ENCODE measurements around the gene TGIF2. TPM values are rescaled to one million over a fixed set of nuclear protein-coding genes. Genes with fewer than 3 reads are reported as not detected.
A peak's percentile ranks its signal among the peaks of the same experiment; 100 is the strongest.

Gene TGIF2
- total RNA-seq, 1 experiment from 2014 or later, result 81.7 TPM

DNA sequence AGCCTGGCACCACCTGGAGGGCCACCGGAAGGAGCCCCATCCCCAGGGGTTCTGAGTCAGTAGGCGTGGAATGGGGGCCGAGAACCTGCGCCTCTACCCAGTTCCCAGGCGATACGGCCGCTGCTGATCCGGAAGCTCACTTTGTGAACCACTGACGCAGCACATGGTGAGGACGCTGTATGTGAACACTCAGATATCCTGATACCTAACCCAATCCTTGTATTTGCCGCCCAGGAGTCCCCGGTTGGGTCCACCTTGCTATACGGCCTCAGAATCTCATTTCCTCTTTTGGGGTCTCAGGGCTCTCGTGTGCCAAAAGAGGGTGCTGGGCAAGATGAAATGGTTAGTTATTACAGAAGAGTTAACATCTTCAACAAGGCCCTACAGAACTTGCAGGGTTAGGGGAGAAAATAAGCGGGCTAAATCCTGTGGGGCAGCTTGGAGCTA is 31.6 kb downstream of the TGIF2 start:
- no peak overlapping the region for H2BK20ac ChIP-seq (ENCODE audit: low read depth, low read length, poor library complexity, severe bottlenecking)
- H3K27me3 Mint-ChIP-seq (ENCODE audit: low read depth), result peaks cover 4% of the 10 kb centered on the region
- TF ChIP-seq, protein P1, sequence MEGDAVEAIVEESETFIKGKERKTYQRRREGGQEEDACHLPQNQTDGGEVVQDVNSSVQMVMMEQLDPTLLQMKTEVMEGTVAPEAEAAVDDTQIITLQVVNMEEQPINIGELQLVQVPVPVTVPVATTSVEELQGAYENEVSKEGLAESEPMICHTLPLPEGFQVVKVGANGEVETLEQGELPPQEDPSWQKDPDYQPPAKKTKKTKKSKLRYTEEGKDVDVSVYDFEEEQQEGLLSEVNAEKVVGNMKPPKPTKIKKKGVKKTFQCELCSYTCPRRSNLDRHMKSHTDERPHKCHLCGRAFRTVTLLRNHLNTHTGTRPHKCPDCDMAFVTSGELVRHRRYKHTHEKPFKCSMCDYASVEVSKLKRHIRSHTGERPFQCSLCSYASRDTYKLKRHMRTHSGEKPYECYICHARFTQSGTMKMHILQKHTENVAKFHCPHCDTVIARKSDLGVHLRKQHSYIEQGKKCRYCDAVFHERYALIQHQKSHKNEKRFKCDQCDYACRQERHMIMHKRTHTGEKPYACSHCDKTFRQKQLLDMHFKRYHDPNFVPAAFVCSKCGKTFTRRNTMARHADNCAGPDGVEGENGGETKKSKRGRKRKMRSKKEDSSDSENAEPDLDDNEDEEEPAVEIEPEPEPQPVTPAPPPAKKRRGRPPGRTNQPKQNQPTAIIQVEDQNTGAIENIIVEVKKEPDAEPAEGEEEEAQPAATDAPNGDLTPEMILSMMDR (conservative IDR thresholded peaks at IDR 0.05), result no peak
- no peaks in the 10 kb centered on the region for H3K9me3 Mint-ChIP-seq
- no peaks in the 10 kb centered on the region for H3K27me3 ChIP-seq (ENCODE audit: insufficient read depth, low read length)
- H2AFZ ChIP-seq (ENCODE audit: low read length), result no peak overlapping the region
- H3K4me1 Mint-ChIP-seq, result peaks cover 17 to 20% of the 10 kb centered on the region in 2 experiments
- H3K4me1 ChIP-seq (ENCODE audit: insufficient read depth, low read length), result no peaks in the 10 kb centered on the region
- H3K23me2 ChIP-seq (ENCODE audit: insufficient read length, low read depth, low read length, poor library complexity, severe bottlenecking), result peaks cover 6% of the 10 kb centered on the region
- H2BK12ac ChIP-seq (ENCODE audit: insufficient read length, low read depth, low read length), result no peak overlapping the region
- no peak overlapping the region for H3K23ac ChIP-seq (ENCODE audit: insufficient read length, low read depth, low read length)
- peak overlapping the region; percentile 99 for H3K4me3 Mint-ChIP-seq
- no peak overlapping the region for H4K91ac ChIP-seq (ENCODE audit: insufficient read length, low read depth, low read length)
- no peak overlapping the region for H3K4ac ChIP-seq (ENCODE audit: low read depth, low read length)
- H3K27ac Mint-ChIP-seq, result peak overlapping the region; percentile 74 to 92 (median 90); a peak in 5 of 7 replicates
- no peaks in the 10 kb centered on the region for H4K20me1 ChIP-seq (ENCODE audit: control insufficient read depth, insufficient read depth, insufficient read length)
- H4K8ac ChIP-seq (replicated peaks; ENCODE audit: insufficient read length, low read depth, low read length), result no peak overlapping the region
- no peak for DNase-seq
- H3K79me1 ChIP-seq (ENCODE audit: insufficient read depth, low read depth, low read length, poor library complexity, severe bottlenecking), result peaks cover 4% of the 10 kb centered on the region
- peak overlapping the region; percentile 23 for H3K4me2 ChIP-seq (ENCODE audit: insufficient read depth, insufficient read length, low read length)
- peak overlapping the region; percentile 36 for H3K18ac ChIP-seq (ENCODE audit: insufficient read length, low read depth, low read length)
- no peak overlapping the region for H3K9ac ChIP-seq (ENCODE audit: extremely low read depth, insufficient read length, low read length)
- peaks cover 17 to 32% (median 26%) of the 10 kb centered on the region in 3 experiments; a peak in 6 of 7 replicates for H3K36me3 Mint-ChIP-seq (ENCODE audit: insufficient read depth in 1 of 3, low read depth in 3 of 3)
- no peak overlapping the region for H3K14ac ChIP-seq (ENCODE audit: insufficient read depth, low read length)
- H4K5ac ChIP-seq (ENCODE audit: insufficient read length, low read depth, low read length), result no peak overlapping the region
- H3K79me2 ChIP-seq (ENCODE audit: insufficient read depth, low read length), result peaks cover 19% of the 10 kb centered on the region
- H2BK120ac ChIP-seq (ENCODE audit: low read depth, low read length, poor library complexity, severe bottlenecking), result no peak overlapping the region
- H3K56ac ChIP-seq (ENCODE audit: insufficient read length, low read depth, low read length), result no peak overlapping the region
- no peak overlapping the region for H2AK5ac ChIP-seq (ENCODE audit: insufficient read length, low read length)
- no peaks in the 10 kb centered on the region for H3K9me3 ChIP-seq (ENCODE audit: control insufficient read depth, low read depth, low read length)
- no peak overlapping the region for H2BK5ac ChIP-seq (ENCODE audit: insufficient read length, low read length)
- H2BK15ac ChIP-seq (ENCODE audit: low read depth, low read length), result no peak overlapping the region
- H3K27ac ChIP-seq (ENCODE audit: insufficient read length, low read depth, low read length), result no peak overlapping the region
- WGBS (ENCODE audit: extremely low coverage, insufficient read length, low lambda C conversion rate), result no CpG with 5 or more reads among the region's 15 CpGs
- H3T11ph ChIP-seq (ENCODE audit: low read length), result no peak overlapping the region
